GM18909 (cell line): Measurements from ENCODE around the gene RASD2.

ENCODE experiments used
- ATAC-seq: cut with Tn5 transposase; IDR thresholded peaks from one replicate; pipeline ENCODE4 v1.9.1; 2021; ENCODE audit warnings: mild to moderate bottlenecking; ENCODE audit not compliant: unreplicated experiment, poor library complexity

RASD2 gene

GRCh38 chr22:35539487-35539886 lies 1.1 kb upstream of the RASD2 start:
- ATAC-seq = no peak

- ATAC-seq = no peak
These were observed 579 bp upstream of the RASD2 start for GRCh38 chr22:35539910-35540594.

GRCh38 chr22:35541254-35541748 lies 670 bp downstream of the RASD2 start:
- ATAC-seq = no peak

- no peak for ATAC-seq
These were observed 1.7 kb downstream of the RASD2 start for GRCh38 chr22:35542157-35542938.

GRCh38 chr22:35542939-35543516 lies 2.4 kb downstream of the RASD2 start:
- no peak for ATAC-seq

GRCh38 chr22:35543702-35544101 lies 3.1 kb downstream of the RASD2 start:
- no peak for ATAC-seq

- no peak for ATAC-seq
These were observed 3.6 kb downstream of the RASD2 start for GRCh38 chr22:35544189-35544588.

- no peak for ATAC-seq
These were observed 4.2 kb downstream of the RASD2 start for GRCh38 chr22:35544827-35545226.

GRCh38 chr22:35546886-35547285 lies 6.3 kb downstream of the RASD2 start:
- no peak for ATAC-seq

- no peak for ATAC-seq
These were observed 7.5 kb downstream of the RASD2 start for GRCh38 chr22:35547987-35548721.

GRCh38 chr22:35548722-35549112 lies 8.1 kb downstream of the RASD2 start:
- no peak for ATAC-seq

GRCh38 chr22:35549328-35549727 lies 8.7 kb downstream of the RASD2 start:
- no peak for ATAC-seq

GRCh38 chr22:35551549-35552177 lies 11.0 kb downstream of the RASD2 start:
- ATAC-seq = no peak

- ATAC-seq = no peak
These were observed 11.7 kb downstream of the RASD2 start for GRCh38 chr22:35552196-35552842.

GRCh38 chr22:35552846-35553245 lies 12.2 kb downstream of the RASD2 start:
- no peak for ATAC-seq

GRCh38 chr22:35553341-35553740 lies 12.7 kb downstream of the RASD2 start:
- no peak for ATAC-seq

- ATAC-seq = no peak
These were observed 13.7 kb downstream of the RASD2 start for GRCh38 chr22:35554297-35554845.

GRCh38 chr22:35555483-35555890 lies 14.9 kb downstream of the RASD2 start:
- no peak for ATAC-seq

GRCh38 chr22:35555946-35556547 lies 15.4 kb downstream of the RASD2 start:
- ATAC-seq = no peak
